Ishikawa (cell line): ENCODE measurements around the gene NBL1.

ENCODE experiments used
- CEBPB ChIP-seq: IDR thresholded peaks from 2 replicates; pipeline ENCODE4 v1.6.1; 2012
- CREB1 ChIP-seq: IDR thresholded peaks from 2 replicates; pipeline ENCODE4 v1.6.1; 2012; ENCODE audit warnings: low read depth
- EGR1 ChIP-seq: IDR thresholded peaks from 2 replicates; pipeline ENCODE4 v1.6.1; 2012
- EP300 ChIP-seq: IDR thresholded peaks from 2 replicates; pipeline ENCODE4 v1.6.1; 2012; ENCODE audit warnings: borderline replicate concordance
- FOXM1 ChIP-seq: IDR thresholded peaks from 2 replicates; pipeline ENCODE4 v1.6.1; 2012; ENCODE audit warnings: low read depth, borderline replicate concordance
- NFIC ChIP-seq: IDR thresholded peaks from 2 replicates; pipeline ENCODE4 v1.6.1; 2012
- RAD21 ChIP-seq: IDR thresholded peaks from 2 replicates; pipeline ENCODE4 v1.6.1; 2012; ENCODE audit warnings: low read depth
- TAF1 ChIP-seq: IDR thresholded peaks from 2 replicates; pipeline ENCODE4 v1.6.1; 2012; ENCODE audit warnings: low read depth, mild to moderate bottlenecking
- TCF12 ChIP-seq: IDR thresholded peaks from 2 replicates; pipeline ENCODE4 v1.6.1; 2012; ENCODE audit warnings: low read depth
- TEAD4 ChIP-seq: IDR thresholded peaks from 2 replicates; pipeline ENCODE4 v1.6.1; 2012
- YY1 ChIP-seq: IDR thresholded peaks from 2 replicates; pipeline ENCODE4 v1.6.1; 2012; ENCODE audit warnings: low read depth
- ZBTB7A ChIP-seq: IDR thresholded peaks from 2 replicates; pipeline ENCODE4 v1.6.1; 2012; ENCODE audit warnings: low read depth
- TF ChIP-seq, protein P1 (sequence below): IDR thresholded peaks from 2 replicates; pipeline ENCODE4 v1.6.1; 2012
- TF ChIP-seq, protein P2 (sequence below): IDR thresholded peaks from 2 replicates; pipeline ENCODE4 v1.6.1; 2012
- TF ChIP-seq, protein P3 (sequence below): IDR thresholded peaks from 2 replicates; pipeline ENCODE4 v1.6.1; 2012; ENCODE audit warnings: low read depth, mild to moderate bottlenecking

The NBL1 gene

DNA sequence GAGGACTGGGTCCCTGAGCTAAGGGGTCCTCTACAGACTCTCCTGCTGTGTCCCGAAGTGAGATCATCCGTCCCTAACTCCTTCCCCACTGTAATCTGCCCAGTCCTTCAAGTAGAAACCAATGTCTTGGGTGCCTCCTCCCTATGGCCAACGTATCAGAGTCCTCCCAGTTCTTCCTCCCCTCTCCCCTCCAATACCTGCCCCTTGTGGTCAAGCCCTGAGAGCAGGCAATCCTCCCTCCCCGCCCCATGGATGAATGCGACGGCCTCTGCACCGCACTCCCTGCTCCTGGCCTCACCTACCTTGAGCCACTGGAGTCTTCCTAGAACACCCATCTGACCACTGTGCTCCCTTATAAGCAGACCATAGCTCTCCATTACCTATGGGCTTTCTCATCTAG, 51.7 kb downstream of the NBL1 start:
- TF ChIP-seq TEAD4 (no peak), YY1 (no peak), FOXM1 (no peak), CREB1 (no peak), NFIC (no peak), ZBTB7A (no peak), RAD21 (no peak), TCF12 (no peak), TAF1 (no peak)
- TF ChIP-seq, protein P1, sequence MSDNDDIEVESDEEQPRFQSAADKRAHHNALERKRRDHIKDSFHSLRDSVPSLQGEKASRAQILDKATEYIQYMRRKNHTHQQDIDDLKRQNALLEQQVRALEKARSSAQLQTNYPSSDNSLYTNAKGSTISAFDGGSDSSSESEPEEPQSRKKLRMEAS = no peak
- TF ChIP-seq, protein P2, sequence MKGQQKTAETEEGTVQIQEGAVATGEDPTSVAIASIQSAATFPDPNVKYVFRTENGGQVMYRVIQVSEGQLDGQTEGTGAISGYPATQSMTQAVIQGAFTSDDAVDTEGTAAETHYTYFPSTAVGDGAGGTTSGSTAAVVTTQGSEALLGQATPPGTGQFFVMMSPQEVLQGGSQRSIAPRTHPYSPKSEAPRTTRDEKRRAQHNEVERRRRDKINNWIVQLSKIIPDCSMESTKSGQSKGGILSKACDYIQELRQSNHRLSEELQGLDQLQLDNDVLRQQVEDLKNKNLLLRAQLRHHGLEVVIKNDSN = no peak

DNA sequence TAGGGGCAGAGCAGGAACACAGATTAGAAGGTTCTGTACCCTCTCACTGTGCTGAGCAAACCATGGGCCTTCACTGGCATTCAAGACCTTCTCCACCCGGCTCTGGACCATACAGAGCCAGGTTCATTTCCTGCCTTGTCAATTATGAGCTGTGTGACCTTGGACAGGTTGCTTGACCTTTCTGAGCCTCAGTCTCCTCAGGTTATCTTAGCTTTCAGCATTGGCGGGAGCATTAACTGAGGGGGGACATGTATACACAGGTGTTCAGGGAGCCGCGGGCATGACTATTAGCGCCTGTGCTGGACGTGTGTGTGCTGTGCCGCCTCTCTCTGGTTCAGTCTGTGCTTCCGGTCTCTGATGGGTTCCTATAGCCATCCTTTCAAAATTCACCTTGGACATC, 52.7 kb downstream of the NBL1 start:
- no peak for TF ChIP-seq TEAD4
- no peak for TF ChIP-seq CREB1
- TF ChIP-seq, protein P3, sequence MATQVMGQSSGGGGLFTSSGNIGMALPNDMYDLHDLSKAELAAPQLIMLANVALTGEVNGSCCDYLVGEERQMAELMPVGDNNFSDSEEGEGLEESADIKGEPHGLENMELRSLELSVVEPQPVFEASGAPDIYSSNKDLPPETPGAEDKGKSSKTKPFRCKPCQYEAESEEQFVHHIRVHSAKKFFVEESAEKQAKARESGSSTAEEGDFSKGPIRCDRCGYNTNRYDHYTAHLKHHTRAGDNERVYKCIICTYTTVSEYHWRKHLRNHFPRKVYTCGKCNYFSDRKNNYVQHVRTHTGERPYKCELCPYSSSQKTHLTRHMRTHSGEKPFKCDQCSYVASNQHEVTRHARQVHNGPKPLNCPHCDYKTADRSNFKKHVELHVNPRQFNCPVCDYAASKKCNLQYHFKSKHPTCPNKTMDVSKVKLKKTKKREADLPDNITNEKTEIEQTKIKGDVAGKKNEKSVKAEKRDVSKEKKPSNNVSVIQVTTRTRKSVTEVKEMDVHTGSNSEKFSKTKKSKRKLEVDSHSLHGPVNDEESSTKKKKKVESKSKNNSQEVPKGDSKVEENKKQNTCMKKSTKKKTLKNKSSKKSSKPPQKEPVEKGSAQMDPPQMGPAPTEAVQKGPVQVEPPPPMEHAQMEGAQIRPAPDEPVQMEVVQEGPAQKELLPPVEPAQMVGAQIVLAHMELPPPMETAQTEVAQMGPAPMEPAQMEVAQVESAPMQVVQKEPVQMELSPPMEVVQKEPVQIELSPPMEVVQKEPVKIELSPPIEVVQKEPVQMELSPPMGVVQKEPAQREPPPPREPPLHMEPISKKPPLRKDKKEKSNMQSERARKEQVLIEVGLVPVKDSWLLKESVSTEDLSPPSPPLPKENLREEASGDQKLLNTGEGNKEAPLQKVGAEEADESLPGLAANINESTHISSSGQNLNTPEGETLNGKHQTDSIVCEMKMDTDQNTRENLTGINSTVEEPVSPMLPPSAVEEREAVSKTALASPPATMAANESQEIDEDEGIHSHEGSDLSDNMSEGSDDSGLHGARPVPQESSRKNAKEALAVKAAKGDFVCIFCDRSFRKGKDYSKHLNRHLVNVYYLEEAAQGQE = no peak
- TF ChIP-seq CEBPB = no peak
- no peak for TF ChIP-seq YY1
- no peak for TF ChIP-seq EP300

DNA sequence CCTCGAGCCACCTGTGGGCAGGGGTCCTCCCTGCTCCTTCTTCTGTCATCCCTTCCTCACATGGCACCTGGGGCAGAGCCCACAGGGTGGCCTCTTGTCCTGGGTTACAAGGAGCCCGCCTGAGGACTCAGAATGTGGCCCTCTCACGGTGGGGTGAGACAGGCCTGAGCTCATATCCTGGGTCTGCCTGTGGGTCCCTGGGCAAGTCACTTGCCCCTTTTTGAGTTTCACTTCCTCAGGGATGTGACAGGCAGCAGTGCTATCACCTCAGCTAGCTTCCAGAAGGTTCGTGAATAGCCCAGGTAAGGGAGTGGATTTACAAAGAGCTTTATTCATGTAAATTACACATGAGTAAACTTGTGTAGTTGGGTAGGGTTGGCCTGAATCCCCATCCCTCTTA, 54.1 kb downstream of the NBL1 start:
- TF ChIP-seq, protein P2 = no peak
- TF ChIP-seq NFIC (no peak), YY1 (no peak), CREB1 (no peak), EP300 (no peak), FOXM1 (no peak), TEAD4 (no peak)
- TF ChIP-seq, protein P1 = no peak
- TF ChIP-seq, protein P3 = no peak

DNA sequence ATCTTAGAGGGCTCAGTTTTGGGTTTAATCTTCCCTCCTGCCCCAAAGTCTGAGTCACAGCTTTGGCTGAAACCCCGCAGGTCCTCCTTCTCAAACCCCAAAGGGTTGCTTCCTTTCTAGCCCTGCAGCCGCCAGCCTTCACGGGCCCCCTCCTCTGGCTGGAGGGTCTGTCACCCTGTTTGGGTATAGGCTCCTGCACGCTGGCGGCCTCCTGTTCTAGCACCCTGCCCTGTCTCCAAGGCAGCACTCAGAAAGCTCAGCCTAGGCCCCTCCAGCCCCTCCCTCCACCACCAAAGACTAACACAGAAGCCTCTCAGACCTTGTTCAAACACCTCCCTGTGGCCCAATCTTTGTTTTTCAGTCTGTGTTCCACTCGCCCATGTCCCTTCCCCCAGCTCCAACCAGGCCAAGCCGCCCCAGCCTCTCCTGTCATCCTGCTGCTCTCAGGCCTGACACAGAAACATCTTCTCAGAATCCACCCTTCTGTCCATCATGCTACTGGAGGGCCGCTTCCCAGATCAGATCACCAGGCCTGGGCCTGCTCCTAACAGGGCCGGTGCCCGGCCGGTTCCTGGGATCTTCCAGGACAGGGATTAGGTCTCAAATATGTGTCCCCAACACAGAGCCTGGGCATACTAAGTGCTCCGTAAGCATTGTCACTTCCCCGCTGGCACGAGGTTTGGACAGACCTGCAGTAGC, 56.1 kb downstream of the NBL1 start:
- TF ChIP-seq YY1 (no peak), TAF1 (no peak)
- TF ChIP-seq, protein P2 = no peak
- TF ChIP-seq, protein P3 = no peak

DNA sequence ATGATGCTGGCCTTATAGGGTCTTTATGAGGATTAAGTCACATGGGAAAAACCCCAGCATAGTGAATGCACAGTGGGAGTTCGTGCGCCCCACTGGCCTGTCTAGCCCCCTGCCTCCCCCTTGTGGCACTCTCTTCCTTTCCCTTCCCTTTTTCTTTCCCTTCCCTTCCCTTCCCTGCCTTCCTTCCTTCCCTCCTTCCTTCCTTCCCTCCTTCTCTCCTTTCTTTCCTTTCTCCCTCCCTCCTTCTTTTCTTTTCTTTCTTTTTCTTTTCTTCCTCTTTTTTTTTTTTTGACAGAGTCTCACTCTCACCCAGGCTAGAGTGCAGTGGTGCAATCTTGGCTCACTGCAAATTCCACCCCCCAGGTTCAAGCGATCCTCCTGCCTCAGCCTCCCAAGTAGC, 59.2 kb downstream of the NBL1 start:
- TF ChIP-seq, protein P3 = no peak
- TF ChIP-seq EGR1 (no peak), TAF1 (no peak), YY1 (no peak), CREB1 (no peak), TEAD4 (no peak), TCF12 (no peak), CEBPB (no peak), EP300 (no peak)
- TF ChIP-seq, protein P1 = no peak
- TF ChIP-seq, protein P2 = no peak
